H9 (cell line): ENCODE results near the gene TK1. TPM values are rescaled to one million over a fixed set of nuclear protein-coding genes. Genes with fewer than 3 reads are reported as not detected.

Experiments used
- DNase-seq: peaks from one replicate; pipeline ENCODE4 v3.0.0-alpha.2; 2017
- H2AFZ ChIP-seq: one replicate; pipeline ENCODE4 v1.6.1; 2013; ENCODE audit warnings: mild to moderate bottlenecking, low read length, control low read depth, moderate library complexity
- H2AK5ac ChIP-seq: 2 replicates; pipeline ENCODE4 v1.6.1; 2013; ENCODE audit warnings: low read length, control low read depth, mixed read lengths; ENCODE audit not compliant: insufficient read length
- H2BK120ac ChIP-seq: one replicate; pipeline ENCODE4 v1.6.1; 2013; ENCODE audit warnings: low read depth, mild to moderate bottlenecking, low read length, control low read depth, inconsistent platforms; ENCODE audit not compliant: poor library complexity, severe bottlenecking
- H2BK12ac ChIP-seq: 2 replicates; pipeline ENCODE4 v1.6.1; 2013; ENCODE audit warnings: low read length, control low read depth, mixed read lengths, low read depth; ENCODE audit not compliant: insufficient read length
- H2BK15ac ChIP-seq: 2 replicates; pipeline ENCODE4 v1.6.1; 2013; ENCODE audit warnings: low read depth, low read length, control low read depth
- H2BK20ac ChIP-seq: one replicate; pipeline ENCODE4 v1.6.1; 2013; ENCODE audit warnings: low read depth, mild to moderate bottlenecking, low read length, control low read depth, inconsistent platforms; ENCODE audit not compliant: poor library complexity, severe bottlenecking
- H2BK5ac ChIP-seq: 2 replicates; pipeline ENCODE4 v1.6.1; 2013; ENCODE audit warnings: low read length, control low read depth, mixed read lengths; ENCODE audit not compliant: insufficient read length
- H3K14ac ChIP-seq: 2 replicates; pipeline ENCODE4 v1.6.1; 2013; ENCODE audit warnings: low read length, control low read depth; ENCODE audit not compliant: insufficient read depth
- H3K18ac ChIP-seq: 2 replicates; pipeline ENCODE4 v1.6.1; 2013; ENCODE audit warnings: low read depth, mild to moderate bottlenecking, mixed read lengths, low read length, control low read depth; ENCODE audit not compliant: insufficient read length
- H3K23ac ChIP-seq: 2 replicates; pipeline ENCODE4 v1.6.1; 2013; ENCODE audit warnings: low read length, control low read depth, mixed read lengths, low read depth; ENCODE audit not compliant: insufficient read length
- H3K23me2 ChIP-seq: 2 replicates; pipeline ENCODE4 v1.6.1; 2013; ENCODE audit warnings: low read depth, mild to moderate bottlenecking, mixed read lengths, low read length, control low read depth; ENCODE audit not compliant: insufficient read length, poor library complexity, severe bottlenecking
- H3K27ac ChIP-seq: 2 replicates; pipeline ENCODE4 v1.5.1; 2013; ENCODE audit warnings: low read length, control low read depth, mixed read lengths, low read depth; ENCODE audit not compliant: insufficient read length
- H3K27me3 ChIP-seq: 2 replicates; pipeline ENCODE4 v1.6.1; 2013; ENCODE audit warnings: low read length, control low read depth, inconsistent platforms; ENCODE audit not compliant: insufficient read depth
- H3K4ac ChIP-seq: 2 replicates; pipeline ENCODE4 v1.6.1; 2013; ENCODE audit warnings: low read depth, mild to moderate bottlenecking, control low read depth, inconsistent platforms, low read length, moderate library complexity
- H3K4me1 ChIP-seq: 2 replicates; pipeline ENCODE4 v1.6.1; 2013; ENCODE audit warnings: low read length, control low read depth, inconsistent platforms; ENCODE audit not compliant: insufficient read depth
- H3K4me2 ChIP-seq: 2 replicates; pipeline ENCODE4 v1.6.1; 2013; ENCODE audit warnings: low read length, control low read depth, mixed read lengths; ENCODE audit not compliant: insufficient read length, insufficient read depth
- H3K56ac ChIP-seq: 2 replicates; pipeline ENCODE4 v1.6.1; 2013; ENCODE audit warnings: low read depth, mild to moderate bottlenecking, mixed read lengths, low read length, control low read depth; ENCODE audit not compliant: insufficient read length
- H3K79me1 ChIP-seq: 2 replicates; pipeline ENCODE4 v1.6.1; 2013; ENCODE audit warnings: low read depth, mild to moderate bottlenecking, moderate library complexity, low read length, control low read depth, inconsistent platforms; ENCODE audit not compliant: insufficient read depth, poor library complexity, severe bottlenecking
- H3K79me2 ChIP-seq: 2 replicates; pipeline ENCODE4 v1.6.1; 2013; ENCODE audit warnings: low read length, control low read depth, inconsistent platforms; ENCODE audit not compliant: insufficient read depth
- H3K9ac ChIP-seq: 2 replicates; pipeline ENCODE4 v1.6.1; 2013; ENCODE audit warnings: low read length, control low read depth, mixed read lengths; ENCODE audit not compliant: insufficient read length; ENCODE audit errors: extremely low read depth
- H3K9me3 ChIP-seq: one replicate; pipeline ENCODE4 v1.6.1; 2013; ENCODE audit warnings: low read depth, low read length, inconsistent platforms; ENCODE audit not compliant: control insufficient read depth
- H3T11ph ChIP-seq: one replicate; pipeline ENCODE4 v1.6.1; 2013; ENCODE audit warnings: mild to moderate bottlenecking, low read length, control low read depth, inconsistent platforms
- H4K20me1 ChIP-seq: one replicate; pipeline ENCODE4 v1.6.1; 2013; ENCODE audit not compliant: control insufficient read depth, insufficient read length, insufficient read depth
- H4K5ac ChIP-seq: 2 replicates; pipeline ENCODE4 v1.6.1; 2013; ENCODE audit warnings: low read depth, mild to moderate bottlenecking, mixed read lengths, low read length, control low read depth; ENCODE audit not compliant: insufficient read length
- H4K8ac ChIP-seq: replicated peaks from 2 replicates; pipeline ENCODE4 v1.6.1; 2013; ENCODE audit warnings: low read length, control low read depth, mixed read lengths, low read depth; ENCODE audit not compliant: insufficient read length
- H4K91ac ChIP-seq: 2 replicates; pipeline ENCODE4 v1.6.1; 2013; ENCODE audit warnings: low read depth, mild to moderate bottlenecking, moderate library complexity, mixed read lengths, low read length, control low read depth; ENCODE audit not compliant: insufficient read length
- H3K27ac Mint-ChIP-seq, 3 experiments: 2 replicates in 2 of 3; 3 replicates in 1 of 3; pipeline ENCODE4 v1.8.0; 2020 to 2021; ENCODE audit warnings: mixed read lengths in 3 of 3, mild to moderate bottlenecking in 1 of 3, moderate library complexity in 1 of 3
- H3K27me3 Mint-ChIP-seq: 2 replicates; pipeline ENCODE4 v1.8.0; 2021; ENCODE audit warnings: low read depth, mild to moderate bottlenecking, moderate library complexity, mixed read lengths
- H3K36me3 Mint-ChIP-seq, 3 experiments: 2 replicates in 2 of 3; 3 replicates in 1 of 3; pipeline ENCODE4 v1.8.0; 2020 to 2021; ENCODE audit warnings: low read depth in 3 of 3, mixed read lengths in 3 of 3; ENCODE audit not compliant: insufficient read depth in 1 of 3
- H3K4me1 Mint-ChIP-seq, 2 experiments: 2 replicates each; pipeline ENCODE4 v1.8.0; 2020; ENCODE audit warnings: mixed read lengths in 2 of 2
- H3K4me3 Mint-ChIP-seq, 2 experiments: 2 replicates in 1 of 2; 3 replicates in 1 of 2; pipeline ENCODE4 v1.8.0; 2020 to 2021; ENCODE audit warnings: mild to moderate bottlenecking in 2 of 2, mixed read lengths in 2 of 2, moderate library complexity in 1 of 2
- H3K9me3 Mint-ChIP-seq, 2 experiments: 2 replicates in 1 of 2; 3 replicates in 1 of 2; pipeline ENCODE4 v1.8.0; 2020; ENCODE audit warnings: mild to moderate bottlenecking in 2 of 2, mixed read lengths in 2 of 2, moderate library complexity in 1 of 2
- CTCF ChIP-seq: fragments of 200-600 bp; sonication (generic); conservative IDR thresholded peaks from 3 replicates; pipeline ENCODE4 v1.8.0; 2021; ENCODE audit warnings: antibody characterized with exemption, mild to moderate bottlenecking
- WGBS: extraction: QIAGEN DNeasy Blood & Tissue Kit; methylation state at CpG from one replicate; pipeline ENCODE4 v1.1.7; 2013; ENCODE audit warnings: missing lambda C conversion rate, low lambda C conversion rate, mixed read lengths; ENCODE audit not compliant: insufficient read length; ENCODE audit errors: extremely low coverage; 5-methylcytosine and 5-hydroxymethylcytosine counted together
- total RNA-seq: library from RNA; stranded (reverse); gene quantifications from 2 replicates; pipeline ENCODE4 v1.2.1, GENCODE V29; 2021

The TK1 gene
- total RNA-seq, 1 experiment from 2014 or later = 95.8 TPM

GRCh38 chr17:78226759-78227454 is 40.1 kb upstream of the TK1 start:
- no peaks in the 10 kb centered on the region; a peak in 1 of 5 replicates for H3K9me3 Mint-ChIP-seq
- no peak for DNase-seq
- Histone ChIP-seq H2BK120ac (no peak overlapping the region), H4K20me1 (no peaks in the 10 kb centered on the region), H3K4me2 (no peak overlapping the region), H4K5ac (no peak overlapping the region), H2BK12ac (no peak overlapping the region), H2AK5ac (no peak overlapping the region), H4K91ac (no peak overlapping the region), H3K14ac (no peak overlapping the region), H3K9me3 (no peaks in the 10 kb centered on the region), H3K56ac (no peak overlapping the region), H2BK5ac (no peak overlapping the region), H3K27ac (no peak overlapping the region), H3K79me2 (no peaks in the 10 kb centered on the region), H2AFZ (no peak overlapping the region), H2BK15ac (no peak overlapping the region), H2BK20ac (no peak overlapping the region), H3K18ac (no peak overlapping the region), H3K9ac (no peak overlapping the region), H3K4me1 (no peaks in the 10 kb centered on the region), H3K4ac (no peak overlapping the region), H3K23ac (no peak overlapping the region), H3T11ph (no peak overlapping the region), H3K79me1 (no peaks in the 10 kb centered on the region), H3K23me2 (no peaks in the 10 kb centered on the region), H4K8ac (no peak overlapping the region), H3K27me3 (peaks cover 6% of the 10 kb centered on the region; the same call in 1 of the 2 replicates)
- H3K27me3 Mint-ChIP-seq = peaks cover 29% of the 10 kb centered on the region
- no peak overlapping the region for H3K27ac Mint-ChIP-seq
- no peak overlapping the region for H3K4me3 Mint-ChIP-seq
- H3K36me3 Mint-ChIP-seq = peaks cover 18 to 28% (median 26%) of the 10 kb centered on the region in 3 experiments; a peak in 6 of 7 replicates
- H3K4me1 Mint-ChIP-seq = peaks cover 0 to 6% of the 10 kb centered on the region in 2 experiments; a peak in 1 of 4 replicates
- WGBS = no CpG with 5 or more reads among the region's 20 CpGs
- TF ChIP-seq CTCF = no peak
